ENCODE measurements around the gene ATRAID. TPM values are rescaled to one million over a fixed set of nuclear protein-coding genes. Genes with fewer than 3 reads are reported as not detected.
"Not testable (repeated sequence)": the region's sequence is repeated elsewhere in the genome, so short reads cannot be mapped to it uniquely, and the experiment has no call there.

The ATRAID gene
- polyA plus RNA-seq, 3 donors, result 93.7 to 176 (median 170) TPM

GRCh38 chr2:27189989-27190388, 21.9 kb upstream of the ATRAID start:
- H3K27ac ChIP-seq (ENCODE audit: low read depth, low read length), result no peak overlapping the region
- 84 to 86% (median 85%) methylated on average over 8 of the region's 8 CpGs for WGBS, 3 donors

- WGBS, 3 donors, result 30 to 43% (median 34%) methylated on average over 8 of the region's 8 CpGs
- H3K27ac ChIP-seq (ENCODE audit: low read depth, low read length), result no peak overlapping the region
These were observed 20.6 kb upstream of the ATRAID start for GRCh38 chr2:27191070-27191829.

- 56 to 84% (median 77%) methylated on average over 17 of the region's 17 CpGs for WGBS, 3 donors
- no peak overlapping the region for H3K27ac ChIP-seq (ENCODE audit: low read depth, low read length)
These were observed 17.1 kb upstream of the ATRAID start for GRCh38 chr2:27194538-27195354.

GRCh38 chr2:27195799-27196198, 16.0 kb upstream of the ATRAID start:
- not testable (repeated sequence) for H3K27ac ChIP-seq (ENCODE audit: low read depth, low read length)
- WGBS, 3 donors, result 85 to 90% (median 86%) methylated on average over 3 of the region's 3 CpGs

GRCh38 chr2:27198068-27198467, 13.8 kb upstream of the ATRAID start:
- not testable (repeated sequence) for H3K27ac ChIP-seq (ENCODE audit: low read depth, low read length)
- 89 to 94% (median 93%) methylated on average over 3 of the region's 3 CpGs for WGBS, 3 donors

- 70 to 82% (median 73%) methylated on average over 2 of the region's 2 CpGs for WGBS, 3 donors
These were observed 13.2 kb upstream of the ATRAID start for GRCh38 chr2:27198627-27199026.

GRCh38 chr2:27199241-27199640, 12.6 kb upstream of the ATRAID start:
- WGBS, 3 donors, result 73 to 89% (median 79%) methylated on average over 2 of the region's 2 CpGs
- H3K27ac ChIP-seq (ENCODE audit: low read depth, low read length), result no peak overlapping the region

More at GRCh38 chr2:27198627-27199026, 13.2 kb upstream of the ATRAID start:
- no peak overlapping the region for H3K27ac ChIP-seq (ENCODE audit: low read depth, low read length)

GRCh38 chr2:27201675-27202074, 10.2 kb upstream of the ATRAID start:
- 92 to 96% (median 96%) methylated on average over 7 of the region's 7 CpGs for WGBS, 3 donors
- no peak overlapping the region for H3K27ac ChIP-seq (ENCODE audit: low read depth, low read length)

- WGBS, 3 donors, result 76 to 78% (median 78%) methylated on average over 2 of the region's 2 CpGs
- no peak overlapping the region for H3K27ac ChIP-seq (ENCODE audit: low read depth, low read length)
These were observed 9.0 kb upstream of the ATRAID start for GRCh38 chr2:27202854-27203253.

- H3K27ac ChIP-seq (ENCODE audit: low read depth, low read length), result no peak overlapping the region
- 90 to 94% (median 93%) methylated on average over 9 of the region's 9 CpGs for WGBS, 3 donors
These were observed 8.1 kb upstream of the ATRAID start for GRCh38 chr2:27203741-27204140.

GRCh38 chr2:27204566-27204965, 7.3 kb upstream of the ATRAID start:
- WGBS, 3 donors, result 91 to 96% (median 96%) methylated on average over 6 to 8 of the region's 8 CpGs

GRCh38 chr2:27205206-27205605, 6.6 kb upstream of the ATRAID start:
- no peak overlapping the region for H3K27ac ChIP-seq (ENCODE audit: low read depth, low read length)
- 71 to 80% (median 73%) methylated on average over 8 of the region's 8 CpGs for WGBS, 3 donors

More at GRCh38 chr2:27204566-27204965, 7.3 kb upstream of the ATRAID start:
- no peak overlapping the region for H3K27ac ChIP-seq (ENCODE audit: low read depth, low read length)

GRCh38 chr2:27206346-27206745, 5.5 kb upstream of the ATRAID start:
- H3K27ac ChIP-seq (ENCODE audit: low read depth, low read length), result no peak overlapping the region
- 93 to 98% (median 93%) methylated on average over 6 of the region's 6 CpGs for whole genome bisulfite sequencing, 3 donors

- H3K27ac ChIP-seq (ENCODE audit: low read depth, low read length), result no peak overlapping the region
- WGBS, 3 donors, result 90 to 92% (median 90%) methylated on average over 4 of the region's 4 CpGs
These were observed 3.3 kb upstream of the ATRAID start for GRCh38 chr2:27208486-27209050.

- no peak overlapping the region for H3K27ac ChIP-seq (ENCODE audit: low read depth, low read length)
- WGBS, 3 donors, result 80 to 87% (median 84%) methylated on average over 6 of the region's 6 CpGs
These were observed 2.0 kb upstream of the ATRAID start for GRCh38 chr2:27209621-27210401.

- WGBS, 3 donors, result 2 to 4% (median 3%) methylated on average over 45 to 48 of the region's 48 CpGs
- no peak overlapping the region for H3K27ac ChIP-seq (ENCODE audit: low read depth, low read length)
These were observed 449 bp upstream of the ATRAID start for GRCh38 chr2:27211241-27211942.

- H3K27ac ChIP-seq (ENCODE audit: low read depth, low read length), result peak overlapping the region; percentile 95
- WGBS, 3 donors, result 6 to 10% (median 8%) methylated on average over 34 of the region's 34 CpGs
These were observed 1.0 kb downstream of the ATRAID start for GRCh38 chr2:27212626-27213471.
